Fibroblast of peridontal ligament (primary cell): ENCODE results near the gene NUP210.
"Not testable (repeated sequence)": the region's sequence is repeated elsewhere in the genome, so short reads cannot be mapped to it uniquely, and the experiment has no call there.

Experiments
- DNase-seq: peaks from one replicate; pipeline ENCODE4 v3.0.0-alpha.2; 2010; ENCODE audit errors: extremely low read depth

The NUP210 gene

GRCh38 chr3:13429631-13430291 lies 9.6 kb upstream of the NUP210 start:
- DNase-seq: no peak

GRCh38 chr3:13428678-13429077 lies 8.6 kb upstream of the NUP210 start:
- DNase-seq: not testable (repeated sequence)

GRCh38 chr3:13427662-13428603 lies 7.8 kb upstream of the NUP210 start:
- no peak for DNase-seq

DNA sequence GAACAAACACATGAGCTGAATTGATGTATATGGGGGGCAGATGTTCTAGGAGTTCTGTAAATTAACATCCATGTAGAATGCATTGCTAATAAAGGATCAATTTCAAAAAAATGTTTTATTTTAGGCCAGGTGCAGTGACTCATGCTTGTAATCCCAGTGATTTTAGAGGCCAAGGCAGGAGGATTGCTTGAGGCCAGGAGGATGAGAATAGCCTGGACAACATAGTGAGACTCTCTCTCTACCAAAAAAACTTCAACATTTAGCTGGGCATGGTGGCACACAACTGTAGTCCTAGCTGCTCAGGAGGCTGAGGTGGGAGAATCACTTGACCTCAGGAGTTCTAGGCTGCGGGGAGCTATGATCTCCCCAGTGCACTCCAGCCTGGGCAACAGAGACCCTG lies 6.5 kb upstream of the NUP210 start:
- DNase-seq: no peak

DNA sequence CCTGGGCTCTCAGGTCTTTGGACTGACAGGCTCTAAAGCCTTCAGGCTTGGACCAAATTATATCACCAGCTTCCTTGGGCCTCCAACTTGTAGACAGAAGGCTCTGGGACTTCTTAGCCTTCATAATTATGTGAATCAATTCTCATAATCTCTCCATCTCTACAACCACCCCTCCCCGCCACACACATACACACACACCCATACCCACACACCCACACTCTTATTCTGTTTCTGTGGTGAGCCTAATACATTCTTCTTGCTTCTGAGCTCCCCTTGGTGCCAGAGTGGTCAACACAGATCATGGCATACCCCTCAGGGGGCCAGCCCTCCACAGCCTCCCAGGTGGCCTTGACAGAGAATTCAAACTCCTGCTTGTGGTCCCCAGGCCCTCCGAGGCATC lies 5.6 kb upstream of the NUP210 start:
- no peak for DNase-seq

DNA sequence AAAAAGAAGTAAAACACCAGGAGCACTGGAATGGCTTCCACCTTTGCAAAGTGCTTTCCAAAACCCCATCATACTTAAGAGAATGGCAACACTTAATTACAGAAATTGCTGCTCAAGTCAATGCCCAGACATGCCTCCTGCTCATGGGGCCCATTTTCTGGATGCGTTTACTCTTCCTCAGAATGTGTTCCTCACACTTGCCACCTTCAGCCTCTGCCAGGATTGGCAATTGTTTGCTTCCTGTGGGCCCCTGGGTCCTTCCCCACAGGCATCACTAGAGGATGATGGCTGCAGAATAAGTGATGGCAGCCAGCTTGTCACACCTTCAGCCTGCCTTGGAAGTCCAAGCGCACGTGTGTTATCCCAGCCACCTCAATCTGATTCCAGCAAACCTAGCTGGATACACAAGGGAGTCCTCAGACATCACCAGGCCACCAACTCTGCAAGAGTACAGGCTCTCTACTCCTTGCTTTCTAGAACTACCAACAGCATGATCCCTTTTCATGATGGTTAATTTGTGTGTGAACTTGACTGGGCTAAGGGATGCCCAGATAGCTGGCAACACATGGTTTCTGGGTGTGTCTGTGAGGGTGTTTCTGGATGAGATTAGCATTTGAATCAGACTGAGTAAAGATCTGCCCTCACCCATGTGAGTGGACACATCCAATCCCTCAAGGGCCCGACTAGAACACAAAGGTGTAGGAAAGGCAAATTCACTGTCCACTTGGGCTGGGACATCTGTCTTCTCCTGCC lies 4.9 kb upstream of the NUP210 start:
- no peak for DNase-seq

DNA sequence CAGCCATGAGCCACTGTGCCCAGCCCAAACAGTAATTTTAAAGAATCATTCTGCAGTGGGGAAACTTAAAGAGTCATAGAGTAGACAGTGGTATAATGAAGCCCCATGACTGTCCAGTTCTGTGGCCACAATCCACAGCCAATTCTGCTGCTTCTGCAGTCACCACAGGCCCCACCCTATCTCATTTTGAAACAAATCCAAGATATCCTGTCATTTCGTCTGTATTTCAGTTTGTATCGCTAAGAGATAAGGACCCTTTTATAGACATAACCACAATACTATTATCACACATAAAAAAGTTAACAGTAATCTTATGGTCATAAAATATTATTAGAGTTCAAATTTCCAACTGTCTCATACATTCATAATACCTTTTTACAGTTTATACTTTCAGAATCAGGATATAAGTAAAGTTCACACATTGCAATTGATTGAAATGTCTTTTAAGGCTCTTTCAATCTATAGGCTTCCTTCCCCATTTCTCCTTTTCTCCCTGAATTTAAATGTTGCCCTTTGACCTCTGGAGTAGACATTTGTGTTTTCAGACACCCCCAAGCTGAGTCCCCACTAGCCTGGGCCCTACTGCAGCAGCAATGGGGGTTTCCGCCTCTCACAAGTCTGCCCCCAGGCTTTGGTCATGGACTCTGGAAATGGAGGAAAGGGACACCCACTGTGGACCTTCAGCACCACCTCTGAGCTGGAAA lies 4.2 kb upstream of the NUP210 start:
- no peak for DNase-seq

DNA sequence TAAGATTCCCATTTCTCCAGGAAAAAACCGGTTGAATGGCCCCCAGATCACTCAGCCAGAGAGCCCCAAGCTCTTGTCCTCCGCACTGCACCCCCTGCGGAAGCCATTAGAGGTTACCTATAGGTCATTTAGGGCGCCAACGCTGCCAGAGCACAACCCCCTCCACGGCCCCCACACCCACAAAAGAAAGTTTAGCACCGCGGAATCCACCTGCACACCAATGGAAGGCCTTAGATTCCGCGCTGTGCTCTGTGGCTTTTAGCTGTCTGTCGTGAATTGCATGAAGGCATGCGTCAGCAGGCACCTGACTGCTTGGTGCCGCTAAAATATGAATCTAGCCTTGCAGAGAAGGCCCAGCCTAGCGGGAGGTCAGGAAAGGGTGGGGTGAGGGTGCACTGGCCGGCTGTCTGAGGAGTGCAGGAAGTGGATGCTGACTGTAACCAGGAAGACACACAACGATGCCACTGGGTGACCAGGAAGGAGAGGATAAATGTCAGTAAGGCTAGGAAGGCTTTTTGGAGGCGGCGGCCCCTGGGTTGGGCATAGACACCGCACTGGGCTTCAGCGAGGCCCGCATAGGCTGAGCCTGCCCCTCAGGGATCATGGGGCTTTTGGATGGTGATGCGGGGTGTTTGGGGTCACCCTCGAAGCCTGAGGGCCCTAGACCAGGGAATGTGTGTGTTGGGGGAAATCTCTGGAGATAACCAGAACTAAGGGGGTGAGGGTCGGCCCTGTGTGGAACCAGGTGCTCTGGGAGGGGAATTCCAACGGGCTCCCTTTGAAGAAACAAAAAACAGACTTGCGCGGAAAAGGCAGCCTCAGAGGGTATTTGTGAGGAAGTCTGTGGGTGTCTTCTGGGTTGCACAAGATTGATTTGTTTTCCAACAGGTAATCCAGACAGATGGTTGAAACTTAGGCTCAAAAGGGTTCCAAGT lies 976 bp upstream of the NUP210 start:
- DNase-seq: no peak

- no peak for DNase-seq
Measured at GRCh38 chr3:13419505-13420044, 547 bp downstream of the NUP210 start.

DNA sequence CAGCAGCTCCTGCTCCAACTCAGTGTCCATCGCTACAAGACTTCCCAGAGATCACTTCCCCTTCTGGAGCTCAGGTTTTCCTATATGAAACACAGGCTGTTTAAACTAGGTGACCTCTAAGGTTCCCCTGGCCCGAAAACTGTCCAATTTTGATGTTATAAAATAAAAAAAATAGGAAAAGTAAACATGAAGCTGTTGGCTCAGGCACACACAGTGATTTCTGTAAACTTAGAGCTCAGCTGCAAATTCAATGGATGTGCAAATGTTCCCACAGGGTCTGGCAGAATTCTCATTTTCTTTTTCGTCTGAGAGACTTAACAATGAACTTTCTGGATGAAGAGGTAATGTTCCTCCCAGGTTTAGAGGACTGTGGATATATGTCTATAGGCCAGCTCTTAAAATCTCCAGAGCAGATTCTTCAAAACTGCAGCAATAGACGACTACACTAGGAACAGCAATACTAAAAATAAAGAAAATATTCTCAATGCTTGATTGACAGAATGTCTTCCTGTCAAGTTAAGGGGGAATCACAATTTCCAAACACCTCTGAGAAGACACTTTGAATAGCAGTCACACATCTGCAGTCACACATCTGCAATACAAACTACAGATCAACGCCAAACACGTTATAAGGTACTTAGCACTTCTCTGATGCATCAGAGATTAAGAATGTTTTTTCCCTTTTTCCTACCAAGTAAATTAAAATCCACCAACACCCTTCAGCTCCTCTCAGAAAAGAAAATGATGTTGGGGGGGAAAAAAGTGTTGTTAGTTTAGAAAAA lies 2.8 kb downstream of the NUP210 start:
- no peak for DNase-seq

- no peak for DNase-seq
Measured at GRCh38 chr3:13415997-13416793, 3.9 kb downstream of the NUP210 start.

GRCh38 chr3:13415236-13415986 lies 4.7 kb downstream of the NUP210 start:
- no peak for DNase-seq

- no peak for DNase-seq
Measured at GRCh38 chr3:13414040-13414729, 5.9 kb downstream of the NUP210 start.

- DNase-seq: no peak
Measured at GRCh38 chr3:13411186-13411860, 8.8 kb downstream of the NUP210 start.

DNA sequence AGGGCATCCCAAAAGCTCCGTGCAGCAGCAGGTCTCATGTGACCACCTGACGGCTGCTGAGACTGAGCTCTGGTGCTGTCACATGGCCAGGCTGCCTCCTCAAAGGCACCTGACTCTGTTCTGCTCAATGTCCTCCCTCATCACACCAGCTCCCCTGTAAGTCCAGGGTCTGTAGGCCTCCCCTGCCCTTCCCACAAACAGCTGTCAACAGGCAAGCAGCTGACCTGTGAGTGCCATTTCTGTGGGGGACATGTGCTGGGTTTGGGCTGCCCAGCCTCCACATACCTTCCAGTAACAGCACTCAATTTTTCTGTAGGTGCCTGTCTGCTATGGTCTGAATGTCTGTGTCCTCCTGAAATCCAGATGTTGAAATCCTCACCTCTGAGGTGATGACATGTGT lies 11.2 kb downstream of the NUP210 start:
- no peak for DNase-seq

DNA sequence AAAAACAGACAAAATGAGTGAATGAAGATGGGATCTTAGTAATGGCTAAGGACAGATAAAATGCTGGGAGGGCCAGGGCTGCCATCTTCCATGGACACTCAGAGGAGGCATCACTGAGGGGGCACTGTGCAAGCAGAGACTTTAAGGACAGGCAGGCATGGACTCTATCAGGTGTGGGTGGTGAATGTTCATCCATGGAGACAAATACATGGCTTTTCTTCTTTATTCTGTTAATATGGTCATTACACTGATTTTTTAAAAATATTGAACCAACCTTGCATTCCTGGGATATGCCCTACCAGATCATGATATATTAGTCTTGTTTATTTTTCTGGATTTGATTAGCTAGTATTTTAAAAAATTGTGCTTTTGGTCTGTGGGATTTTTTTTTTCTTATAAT lies 12.2 kb downstream of the NUP210 start:
- DNase-seq: no peak

DNA sequence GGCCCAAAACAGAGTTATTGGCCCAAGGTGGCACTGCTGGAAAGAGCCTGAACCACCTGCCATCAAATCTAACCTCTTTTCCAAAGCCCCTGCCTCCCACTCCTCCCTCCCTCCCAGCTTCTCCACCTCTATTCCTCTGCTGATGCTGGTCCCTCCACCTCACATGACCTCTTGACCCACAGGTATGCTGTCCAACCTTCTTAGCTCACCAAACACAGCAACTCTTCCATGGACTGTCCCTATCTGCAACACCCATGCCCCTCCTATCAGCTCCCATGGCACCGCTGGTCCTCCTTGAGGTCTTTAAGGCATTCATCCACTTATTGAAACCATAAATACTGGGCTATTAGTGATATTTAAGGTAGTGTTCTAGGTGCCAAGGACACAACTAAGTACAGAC lies 12.6 kb downstream of the NUP210 start:
- DNase-seq: no peak
